AG10803 (cell line): ENCODE measurements around the gene JUND.

Experiments used
- DNase-seq: peaks from one replicate; pipeline ENCODE4 v3.0.0; 2010; ENCODE audit warnings: low read depth
- H3K4me3 ChIP-seq: 2 replicates; pipeline ENCODE4 v1.5.1; 2011; ENCODE audit warnings: mild to moderate bottlenecking, low read length, control low read depth
- CTCF ChIP-seq: conservative IDR thresholded peaks from 2 replicates; pipeline ENCODE4 v1.5.1; 2011; ENCODE audit warnings: mild to moderate bottlenecking, low read length, control low read depth, inconsistent platforms

The JUND gene

GRCh38 chr19:18282021-18282787 is 782 bp upstream of the JUND start:
- no peak for DNase-seq
- no peak; the same call in 1 of the 2 replicates for TF ChIP-seq CTCF
- H3K4me3 ChIP-seq: peak overlapping the region; percentile 70

GRCh38 chr19:18280247-18281081 is 958 bp downstream of the JUND start:
- peak overlapping the region; percentile 99 for H3K4me3 ChIP-seq
- DNase-seq: peak; percentile 73
- no peak for TF ChIP-seq CTCF

- peak overlapping the region; percentile 99 for H3K4me3 ChIP-seq
- DNase-seq: peak; percentile 94
- peak; percentile 69 for TF ChIP-seq CTCF
Measured at GRCh38 chr19:18279516-18280246, 1.7 kb downstream of the JUND start.

GRCh38 chr19:18279266-18279515 is 2.2 kb downstream of the JUND start:
- DNase-seq: no peak
- no peak for TF ChIP-seq CTCF
- H3K4me3 ChIP-seq: peak overlapping the region; percentile 99

- peak overlapping the region; percentile 99 for H3K4me3 ChIP-seq
- no peak for DNase-seq
- peak; percentile 29; the same call in 1 of the 2 replicates for TF ChIP-seq CTCF
Measured at GRCh38 chr19:18278521-18279265, 2.7 kb downstream of the JUND start.

- peak; percentile 88 for DNase-seq
- peak; percentile 17; the same call in 1 of the 2 replicates for TF ChIP-seq CTCF
Measured at GRCh38 chr19:18274781-18275356, 6.6 kb downstream of the JUND start.

More at GRCh38 chr19:18274781-18275356, 6.6 kb downstream of the JUND start:
- peak overlapping the region; percentile 24; the same call in 1 of the 2 replicates for H3K4me3 ChIP-seq
